MV-4-11 (cell line): ENCODE measurements around the gene PPDPF.
A peak's percentile ranks its signal among the peaks of the same experiment; 100 is the strongest.

Source experiments
- DNase-seq: peaks from one replicate; lab custom pipeline; 2025; lab: John Stamatoyannopoulos, UW

The PPDPF gene

GRCh38 chr20:63500902-63501817 is 19.4 kb upstream of the PPDPF start:
- no peak for DNase-seq

DNA sequence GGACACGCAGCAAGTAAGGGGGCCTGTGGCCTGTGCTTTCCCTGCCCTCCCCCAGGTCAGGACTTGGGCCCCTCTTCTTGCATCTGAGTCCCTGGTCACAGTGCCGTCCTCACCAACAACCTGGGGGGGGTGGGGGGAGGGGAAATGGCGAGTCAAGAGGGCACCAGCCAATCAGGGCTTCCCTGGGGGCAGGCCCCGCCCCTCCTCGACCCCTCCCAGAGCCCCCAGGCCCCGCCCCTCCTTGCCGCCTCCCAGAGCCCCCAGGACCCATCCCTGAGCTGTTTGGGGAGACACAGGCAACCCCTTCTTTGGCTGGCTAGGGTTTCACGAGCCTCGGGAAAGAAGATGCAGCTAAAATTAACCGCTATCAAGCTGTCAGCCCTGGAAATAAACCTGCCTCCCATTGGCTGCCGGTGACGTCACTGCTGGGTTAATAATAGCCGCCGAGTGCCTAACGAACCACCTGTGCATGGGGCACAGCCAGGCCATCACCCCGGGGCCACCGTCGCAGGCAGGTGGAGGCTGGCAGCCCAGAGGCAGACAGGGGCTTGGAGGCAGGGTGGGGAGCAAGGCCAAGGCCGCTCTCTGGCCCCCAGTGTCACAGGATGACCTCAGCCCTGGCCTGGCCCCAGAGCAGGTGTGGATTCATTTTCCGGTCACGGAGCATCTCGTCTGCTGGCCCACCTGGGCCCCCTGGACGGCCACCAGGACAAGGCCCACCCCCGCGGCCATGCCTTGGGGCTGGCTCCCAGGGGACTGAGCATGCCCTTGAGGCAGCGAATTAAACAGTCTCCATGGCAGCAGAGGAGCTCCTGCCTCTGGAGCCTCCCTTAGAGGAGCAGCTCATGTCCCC is 18.5 kb upstream of the PPDPF start:
- DNase-seq, result peak; percentile 11

DNA sequence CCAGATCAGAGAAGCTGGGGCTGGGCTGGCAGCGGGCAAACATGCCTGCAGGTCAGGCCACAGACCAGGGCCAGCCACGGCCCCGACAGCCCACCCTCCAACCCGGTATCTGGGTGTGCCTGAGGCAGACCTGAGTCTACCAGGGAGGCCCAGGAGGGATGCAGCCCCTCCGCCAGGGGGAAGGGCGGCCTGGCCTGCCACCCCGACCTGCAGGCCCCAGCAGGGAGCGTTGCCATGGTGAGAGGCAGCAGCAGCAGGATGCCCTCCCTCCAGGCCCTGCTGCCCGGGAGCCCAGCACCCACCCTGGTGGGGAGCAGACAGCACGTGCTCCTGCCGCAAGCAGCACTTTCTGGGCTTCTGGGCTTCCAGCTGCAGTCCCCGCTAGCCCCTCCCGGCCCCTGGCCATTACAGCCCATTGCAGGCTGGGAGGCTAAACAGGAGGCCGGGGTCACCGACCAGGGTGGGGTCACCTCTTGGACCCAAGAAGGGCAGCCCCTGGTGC is 17.8 kb upstream of the PPDPF start:
- DNase-seq, result no peak

DNA sequence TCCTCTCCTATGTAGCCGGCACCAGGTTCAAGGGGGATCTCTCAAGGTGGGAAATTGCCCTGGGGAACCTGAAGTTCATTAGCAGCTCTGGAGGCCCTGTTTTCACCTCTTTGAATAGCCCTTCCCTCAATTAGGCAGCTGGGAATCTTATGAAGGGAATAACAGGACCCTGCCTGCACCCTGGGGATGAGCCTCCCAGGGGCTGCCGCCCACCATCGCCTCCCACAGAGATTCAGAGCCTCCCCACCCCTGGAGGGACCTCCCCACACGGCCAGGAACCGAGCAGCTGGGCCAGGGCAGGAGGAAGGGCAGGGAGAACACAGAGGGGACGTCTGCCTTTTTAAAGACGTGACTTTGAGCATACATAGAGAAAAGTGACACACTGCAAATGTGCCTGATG is 17.0 kb upstream of the PPDPF start:
- no peak for DNase-seq

- DNase-seq, result no peak
These were observed 15.9 kb upstream of the PPDPF start for GRCh38 chr20:63504642-63505041.

- DNase-seq, result no peak
These were observed 15.3 kb upstream of the PPDPF start for GRCh38 chr20:63505281-63505680.

- DNase-seq, result no peak
These were observed 14.8 kb upstream of the PPDPF start for GRCh38 chr20:63505723-63506122.

GRCh38 chr20:63507083-63507743 is 13.4 kb upstream of the PPDPF start:
- no peak for DNase-seq

DNA sequence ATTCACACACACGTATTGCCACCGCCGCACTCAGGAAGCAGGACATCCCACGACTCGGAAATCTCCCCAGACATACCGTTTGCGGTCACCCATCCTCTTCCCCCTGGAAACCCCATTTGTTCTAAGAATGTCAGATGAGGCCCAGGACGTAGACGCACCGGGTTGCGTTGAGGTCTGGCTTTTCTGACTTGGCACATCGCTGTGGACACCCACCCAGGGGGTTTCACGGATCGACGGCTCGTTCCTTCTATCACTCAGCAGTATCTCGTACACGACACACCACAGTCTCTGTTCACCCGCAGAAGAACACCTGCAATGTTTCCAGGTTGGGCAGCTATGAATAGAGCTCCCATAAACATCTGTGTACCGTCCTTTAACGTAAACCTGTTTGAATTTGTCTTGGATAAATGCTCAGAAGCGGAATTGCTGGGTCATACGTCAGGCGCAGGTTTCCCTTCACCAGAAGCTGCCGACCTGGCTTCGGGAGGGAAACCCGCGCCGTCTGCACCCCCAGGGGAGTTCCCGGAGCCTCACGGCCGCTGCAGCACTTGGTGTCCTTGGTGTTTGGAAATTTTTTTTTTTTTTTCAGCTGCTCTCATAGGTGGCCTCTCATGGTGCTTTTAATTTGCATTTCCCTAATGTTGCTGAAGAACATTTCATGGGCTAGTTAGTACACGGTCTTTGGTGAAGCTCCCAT is 12.3 kb upstream of the PPDPF start:
- peak; percentile 8 for DNase-seq

DNA sequence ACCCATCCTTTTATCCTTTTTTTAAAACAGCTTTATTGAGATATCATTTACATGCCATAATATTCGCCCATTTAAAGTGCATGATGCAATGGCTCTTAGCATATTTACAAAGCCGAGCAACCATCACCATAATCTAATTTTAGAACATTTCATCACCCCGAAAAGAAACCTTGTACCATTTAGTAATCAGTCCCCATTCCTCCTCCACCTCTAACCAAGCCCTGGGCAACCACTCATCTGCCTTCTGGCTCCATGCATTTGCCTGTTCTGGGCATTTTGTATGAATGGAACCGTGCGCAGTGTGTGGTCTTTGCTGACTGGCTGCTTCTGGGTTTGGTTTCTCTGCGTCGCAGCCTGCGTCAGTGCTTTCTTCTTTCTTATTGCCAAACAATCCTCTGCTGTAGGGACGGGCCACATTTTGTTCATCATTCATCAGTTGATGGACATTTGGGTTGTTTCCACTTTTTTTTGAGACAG is 11.4 kb upstream of the PPDPF start:
- DNase-seq, result peak; percentile 89

DNA sequence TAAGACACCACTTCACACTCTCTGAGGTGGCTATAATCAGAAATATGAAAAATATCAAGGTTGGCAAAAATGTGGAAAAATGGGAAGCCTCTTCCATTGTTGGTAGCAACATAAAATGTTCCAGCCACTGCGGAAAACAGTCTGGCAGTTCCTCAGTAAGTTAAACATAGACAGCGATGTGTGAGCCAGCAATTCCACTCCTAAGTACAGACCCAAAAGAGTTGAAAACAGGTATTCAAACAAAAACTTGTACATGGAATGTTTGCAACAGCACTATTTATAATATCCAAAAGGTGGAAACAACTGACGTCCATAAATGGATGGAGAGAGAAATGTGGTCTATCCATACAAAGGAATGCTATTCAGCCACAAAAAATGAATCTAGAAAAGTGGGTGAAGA is 7.4 kb upstream of the PPDPF start:
- no peak for DNase-seq

- peak; percentile 91 for DNase-seq
These were observed 6.0 kb upstream of the PPDPF start for GRCh38 chr20:63514520-63514919.

- no peak for DNase-seq
These were observed 2.9 kb upstream of the PPDPF start for GRCh38 chr20:63517376-63518309.

DNA sequence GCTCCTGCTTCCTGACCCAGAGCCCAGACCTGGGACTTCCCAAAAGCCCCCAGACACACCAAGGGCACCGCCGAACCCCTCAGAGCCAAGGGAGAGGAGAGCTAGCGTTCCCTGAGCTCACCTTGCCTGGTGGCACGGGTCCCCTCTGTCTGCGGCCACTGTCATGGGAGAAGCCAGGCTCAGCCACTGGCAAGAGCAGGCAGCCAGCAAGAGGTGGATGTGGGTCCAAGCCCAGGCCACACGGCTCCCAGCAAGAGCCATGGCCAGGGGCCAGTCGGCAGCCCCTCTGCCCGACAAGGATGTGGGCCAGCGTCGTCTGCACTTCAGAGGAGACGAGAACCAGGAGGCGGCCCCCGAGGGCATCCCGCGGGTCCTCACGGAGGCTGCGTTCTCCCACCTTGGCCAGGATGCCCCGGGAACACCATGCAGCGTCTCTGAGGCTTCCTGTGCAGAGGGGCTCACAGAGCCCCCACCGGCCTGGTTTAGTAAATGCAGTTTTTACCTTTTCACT is 2.2 kb upstream of the PPDPF start:
- DNase-seq, result no peak

- DNase-seq, result no peak
These were observed 1.5 kb upstream of the PPDPF start for GRCh38 chr20:63518946-63519667.

- peak; percentile 18 for DNase-seq
These were observed 679 bp upstream of the PPDPF start for GRCh38 chr20:63519668-63520503.

DNA sequence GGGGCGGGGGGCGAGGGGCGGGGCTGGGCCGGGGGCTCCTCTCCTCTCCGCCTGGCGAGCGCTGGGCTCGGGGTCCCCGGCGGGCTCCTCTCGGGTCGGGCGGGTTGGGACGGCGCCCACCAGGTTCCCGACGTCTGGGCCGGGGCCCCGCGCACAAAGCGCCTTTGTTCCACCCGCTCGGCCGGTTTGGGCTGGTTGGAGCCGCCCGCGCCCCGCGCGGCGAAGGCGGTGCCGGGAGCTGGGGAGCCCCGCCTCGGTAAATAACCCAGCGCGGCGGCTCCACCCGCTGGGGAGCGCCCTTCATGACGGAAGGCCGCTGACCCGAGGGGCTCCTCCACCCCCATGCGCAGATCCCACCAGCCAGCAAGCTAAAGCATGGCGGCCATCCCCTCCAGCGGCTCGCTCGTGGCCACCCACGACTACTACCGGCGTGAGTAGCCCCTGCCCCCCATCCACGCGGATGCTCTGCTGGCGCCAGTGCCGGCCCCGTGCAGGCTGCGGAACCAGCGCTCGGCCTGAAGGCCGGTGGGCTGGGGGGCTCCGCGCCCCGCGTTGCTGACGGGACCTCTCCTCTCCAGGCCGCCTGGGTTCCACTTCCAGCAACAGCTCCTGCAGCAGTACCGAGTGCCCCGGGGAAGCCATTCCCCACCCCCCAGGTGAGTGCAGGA is 503 bp downstream of the PPDPF start:
- peak; percentile 39 for DNase-seq

- no peak for DNase-seq
These were observed 1.0 kb downstream of the PPDPF start for GRCh38 chr20:63521602-63522001.
